Gastroesophageal sphincter (tissue), 3 donors: ENCODE measurements around the gene SRCIN1.
"Not testable (repeated sequence)": the region's sequence is repeated elsewhere in the genome, so short reads cannot be mapped to it uniquely, and the experiment has no call there.

Experiments
- CTCF ChIP-seq, 4 experiments: fragments of 200-600 bp in 2 of 4; fragments of 450-650 bp in 2 of 4; sonication (generic) in 1 of 4; IDR thresholded peaks; one replicate each; pipeline ENCODE4 v1.5.1; 2017 to 2019; ENCODE audit warnings: antibody characterized with exemption in 4 of 4, mild to moderate bottlenecking in 2 of 4, moderate library complexity in 2 of 4
- EP300 ChIP-seq: sonication (generic); formaldehyde crosslinking; IDR thresholded peaks from one replicate; pipeline ENCODE4 v1.6.1; 2017; ENCODE audit warnings: antibody characterized with exemption, mild to moderate bottlenecking
- POLR2A ChIP-seq, 2 donors: fragments of 450-650 bp; IDR thresholded peaks; one replicate each; pipeline ENCODE4 v1.6.1; 2017; ENCODE audit warnings: antibody characterized with exemption in 2 of 2, mild to moderate bottlenecking in 2 of 2, moderate library complexity in 1 of 2

GRCh38 chr17:38491346-38492066 is 114.2 kb downstream of the SRCIN1 start:
- TF ChIP-seq CTCF (IDR thresholded peaks at IDR 0.05): peak in 1 of 4 experiments; percentile 18
- TF ChIP-seq POLR2A (IDR thresholded peaks at IDR 0.05); EP300: not testable (repeated sequence)
